Thyroid gland (tissue), 4 donors: ENCODE data around the gene SELENBP1. TPM values are rescaled to one million over a fixed set of nuclear protein-coding genes. Genes with fewer than 3 reads are reported as not detected.
"Not testable (repeated sequence)": the region's sequence is repeated elsewhere in the genome, so short reads cannot be mapped to it uniquely, and the experiment has no call there.

Experiments
- DNase-seq, 2 donors: peaks; one replicate each; pipeline ENCODE4 v3.0.0-alpha.2; 2019
- H3K27ac ChIP-seq, 3 donors: fragments of 200-600 bp; sonication (generic); 1 replicate in 2 of 3; 2 replicates in 1 of 3; pipeline ENCODE4 v1.5.1; 2016 to 2019; ENCODE audit warnings: mild to moderate bottlenecking in 1 of 3, moderate library complexity in 1 of 3
- H3K27me3 ChIP-seq: fragments of 200-600 bp; sonication (generic); one replicate; pipeline ENCODE4 v1.5.1; 2019
- H3K36me3 ChIP-seq, 2 donors: fragments of 200-600 bp; sonication (generic); one replicate each; pipeline ENCODE4 v1.5.1; 2016 to 2019
- H3K4me1 ChIP-seq, 2 donors: fragments of 200-600 bp; sonication (generic); one replicate each; pipeline ENCODE4 v1.5.1; 2017 to 2019
- H3K4me3 ChIP-seq, 3 donors: fragments of 200-600 bp; sonication (generic); replicated peaks in 1 of 3; 1 replicate in 2 of 3; 2 replicates in 1 of 3; pipeline ENCODE4 v1.5.1; 2016; ENCODE audit warnings: mild to moderate bottlenecking in 1 of 3
- H3K9me3 ChIP-seq: fragments of 200-600 bp; sonication (generic); one replicate; pipeline ENCODE4 v1.5.1; 2017
- CTCF ChIP-seq, 6 experiments: fragments of 200-600 bp in 3 of 6; fragments of 450-650 bp in 3 of 6; sonication (generic) in 3 of 6; IDR thresholded peaks; one replicate each; pipeline ENCODE4 v1.5.1; 2016 to 2019; ENCODE audit warnings: antibody characterized with exemption in 6 of 6, mild to moderate bottlenecking in 2 of 6, inconsistent platforms in 1 of 6, moderate library complexity in 1 of 6
- POLR2A ChIP-seq, 2 donors: fragments of 450-650 bp; IDR thresholded peaks; one replicate each; pipeline ENCODE4 v1.6.1; 2017; ENCODE audit warnings: antibody characterized with exemption in 2 of 2, mild to moderate bottlenecking in 2 of 2, moderate library complexity in 1 of 2
- WGBS, 2 donors: methylation state at CpG; one replicate each; pipeline ENCODE4 v1.1.5; 2017; 5-methylcytosine and 5-hydroxymethylcytosine counted together
- intact Hi-C: fragments of 100-400 bp; cut with DNase I; formaldehyde crosslinking; loops from one replicate; pipeline ENCODE4 v1.15.1; 2023
- total RNA-seq, 4 donors: library from RNA; depleted of rRNA; stranded (reverse); fragments of >200 nt; gene quantifications; one replicate each; pipeline ENCODE4 v1.2.3, GENCODE V29; 2016

The SELENBP1 gene
- total RNA-seq, 4 donors from 2014 or later = 151 to 513 (median 310) TPM

GRCh38 chr1:151364996-151365395 lies 7.5 kb downstream of the SELENBP1 start:
- intact Hi-C loops = no loop called here
- 86 to 95% methylated on average over 3 to 4 of the region's 4 CpGs for WGBS, 2 donors
- DNase-seq = no peak
- no peak overlapping the region for H3K27ac ChIP-seq
- peaks cover 23 to 40% of the 10 kb centered on the region in 2 donors for H3K36me3 ChIP-seq
- H3K4me3 ChIP-seq = no peak overlapping the region
- H3K9me3 ChIP-seq = no peaks in the 10 kb centered on the region
- H3K4me1 ChIP-seq = peaks cover 27 to 28% of the 10 kb centered on the region in 2 donors
- no peak for TF ChIP-seq POLR2A (IDR thresholded peaks at IDR 0.05)
- no peak for TF ChIP-seq CTCF (IDR thresholded peaks at IDR 0.05)
- H3K27me3 ChIP-seq = no peaks in the 10 kb centered on the region

DNA sequence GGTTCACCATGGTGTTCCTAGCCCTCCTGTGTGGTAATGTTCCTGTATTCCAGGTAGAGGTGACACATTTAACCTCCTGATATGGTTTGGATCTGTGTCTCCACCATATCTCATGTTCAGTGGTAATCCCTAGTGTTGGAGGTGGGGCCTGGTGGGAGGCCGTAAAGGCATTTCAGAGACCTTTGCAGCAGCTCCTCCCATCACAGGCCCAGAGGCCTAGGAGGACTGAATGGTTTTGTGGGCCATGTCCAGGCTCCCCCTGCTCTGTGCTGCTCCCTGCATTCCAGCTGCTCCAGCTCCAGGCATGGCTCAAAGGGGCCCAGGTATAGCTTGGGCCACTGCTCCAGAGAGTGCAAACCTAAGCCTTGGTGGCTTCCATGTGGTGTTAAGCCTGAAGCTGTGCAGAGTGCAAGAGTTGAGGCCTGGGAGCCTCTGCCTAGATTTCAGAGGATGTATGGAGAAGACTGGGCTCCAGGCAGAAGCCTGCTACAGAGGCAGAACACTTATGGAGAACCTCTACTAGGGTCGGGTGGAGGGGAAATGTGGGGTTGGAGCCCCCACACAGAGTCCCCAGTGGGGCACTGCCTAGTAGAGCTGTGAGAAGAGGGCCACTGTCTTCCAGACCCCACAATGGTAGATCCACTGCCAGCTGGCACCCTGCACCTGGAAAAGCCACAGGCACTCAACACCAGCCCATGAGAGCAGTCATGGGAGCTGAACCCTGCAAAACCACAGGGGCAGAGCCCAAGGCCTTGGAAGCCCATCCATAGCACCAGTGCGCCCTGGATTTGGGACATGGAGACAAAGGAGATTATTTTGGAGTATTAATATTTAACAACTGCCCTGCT lies 10.0 kb downstream of the SELENBP1 start:
- peaks cover 23 to 40% of the 10 kb centered on the region in 2 donors for H3K36me3 ChIP-seq
- intact Hi-C loops = no loop called here
- no peak for TF ChIP-seq POLR2A (IDR thresholded peaks at IDR 0.05)
- TF ChIP-seq CTCF (IDR thresholded peaks at IDR 0.05) = no peak
- no peaks in the 10 kb centered on the region for H3K9me3 ChIP-seq
- DNase-seq = no peak
- 98 to 100% methylated on average over 2 to 3 of the region's 3 CpGs for WGBS, 2 donors
- H3K27ac ChIP-seq = no peak overlapping the region
- no peak overlapping the region for H3K4me3 ChIP-seq
- no peaks in the 10 kb centered on the region for H3K27me3 ChIP-seq
- H3K4me1 ChIP-seq = peaks cover 3% of the 10 kb centered on the region in 2 donors

DNA sequence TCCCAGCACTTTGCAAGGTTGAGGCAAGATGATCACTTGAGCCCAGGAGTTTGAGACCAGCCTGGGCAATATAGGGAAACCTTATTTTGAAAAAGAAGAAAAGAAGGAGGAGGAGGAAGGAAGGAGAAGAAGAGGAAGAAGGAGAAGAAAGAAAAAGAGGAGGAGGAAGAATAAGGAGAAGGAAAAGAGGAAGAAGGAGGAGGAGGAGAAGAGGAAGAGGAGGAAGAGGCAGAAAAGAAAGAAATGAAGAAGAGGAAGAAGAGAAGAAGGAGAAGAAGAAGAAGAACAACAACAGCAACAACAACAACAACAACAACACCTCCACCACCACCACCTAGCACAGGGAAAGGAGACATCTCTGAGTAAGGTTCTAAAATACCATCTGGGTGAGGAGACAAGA lies 10.6 kb downstream of the SELENBP1 start:
- no peak for DNase-seq
- intact Hi-C loops = no loop called here

GRCh38 chr1:151356696-151357095 lies 15.8 kb downstream of the SELENBP1 start:
- no peak for DNase-seq
- Histone ChIP-seq H3K27ac (no peak overlapping the region), H3K36me3 (no peaks in the 10 kb centered on the region), H3K4me3 (no peak overlapping the region), H3K4me1 (peaks cover 8 to 9% of the 10 kb centered on the region in 2 donors), H3K9me3 (no peaks in the 10 kb centered on the region), H3K27me3 (no peaks in the 10 kb centered on the region)
- TF ChIP-seq POLR2A (IDR thresholded peaks at IDR 0.05) (no peak), CTCF (IDR thresholded peaks at IDR 0.05) (no peak)
- intact Hi-C loops = no loop called here
- 73 to 78% methylated on average over 2 of the region's 2 CpGs for WGBS, 2 donors

More for the DNA sequence above, 10.6 kb downstream of the SELENBP1 start:
- TF ChIP-seq CTCF (IDR thresholded peaks at IDR 0.05) (no peak), POLR2A (IDR thresholded peaks at IDR 0.05) (no peak)
- H3K27ac ChIP-seq = no peak overlapping the region
- H3K4me3 ChIP-seq = no peak overlapping the region
- no peaks in the 10 kb centered on the region for H3K27me3 ChIP-seq
- no peaks in the 10 kb centered on the region for H3K9me3 ChIP-seq
- no peaks in the 10 kb centered on the region for H3K4me1 ChIP-seq
- H3K36me3 ChIP-seq = peaks cover 23 to 39% of the 10 kb centered on the region in 2 donors

DNA sequence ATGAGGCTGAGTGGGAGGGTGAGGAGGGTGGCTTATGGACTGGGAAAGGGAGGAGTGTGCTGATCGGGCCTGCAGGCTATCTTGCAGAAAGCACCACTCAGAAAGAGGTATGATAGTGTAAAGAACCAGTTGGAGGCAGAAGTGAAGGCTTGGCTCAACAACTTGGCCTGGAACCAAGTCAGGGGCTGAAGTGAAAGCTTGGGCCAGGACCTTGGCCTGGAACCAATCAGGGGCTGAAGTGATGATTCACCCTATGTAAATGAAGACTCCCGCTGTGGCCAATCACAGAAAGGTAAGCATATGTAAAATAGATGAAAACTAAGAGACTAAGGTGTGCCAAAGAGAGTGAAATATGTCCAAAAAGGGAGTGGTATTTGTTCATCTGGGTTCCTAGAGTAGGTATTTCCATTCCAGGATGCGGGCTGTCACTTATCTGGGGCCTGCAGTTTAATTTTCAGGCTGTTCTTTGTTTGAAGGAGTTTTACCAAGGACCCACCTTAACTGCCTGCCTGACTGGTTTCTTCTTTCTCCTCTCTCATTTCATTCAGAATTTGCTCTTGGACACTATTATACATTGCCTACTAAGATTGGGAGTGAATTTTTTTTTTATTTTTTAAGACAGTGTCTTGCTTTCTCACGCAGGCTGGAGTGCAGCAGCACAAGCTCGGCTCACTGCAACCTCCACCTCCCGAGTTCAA lies 20.3 kb downstream of the SELENBP1 start:
- intact Hi-C loops = loop anchor here (5.0 kb wide), 1 partner anchor 150 kb away; no protein-coding TSS in a partner anchor
- H3K9me3 ChIP-seq = no peaks in the 10 kb centered on the region

GRCh38 chr1:151350323-151350722 lies 22.2 kb downstream of the SELENBP1 start:
- H3K36me3 ChIP-seq, DNase-seq, H3K27me3 ChIP-seq, H3K27ac ChIP-seq, H3K4me3 ChIP-seq, H3K9me3 ChIP-seq: not testable (repeated sequence)
- intact Hi-C loops = loop anchor here (5.0 kb wide), 1 partner anchor 148 kb away; no protein-coding TSS in a partner anchor
- H3K4me1 ChIP-seq = peaks cover 9 to 10% of the 10 kb centered on the region in 2 donors
- 94 to 95% methylated on average over 9 of the region's 9 CpGs for WGBS, 2 donors

More for the DNA sequence above, 20.3 kb downstream of the SELENBP1 start:
- Histone ChIP-seq H3K36me3 (no peaks in the 10 kb centered on the region), H3K4me1 (peaks cover 9 to 11% of the 10 kb centered on the region in 2 donors), H3K27me3 (no peaks in the 10 kb centered on the region), H3K4me3 (no peak overlapping the region), H3K27ac (no peak overlapping the region)
- peak in 1 of 2 donors; percentile 29 for DNase-seq
- no peak for TF ChIP-seq CTCF (IDR thresholded peaks at IDR 0.05)
- no peak for TF ChIP-seq POLR2A (IDR thresholded peaks at IDR 0.05)
- 84 to 88% methylated on average over 6 of the region's 6 CpGs for WGBS, 2 donors
